ENCODE data around the gene CCL20.

Gene CCL20

GRCh38 chr2:227817336-227817735, 3.7 kb downstream of the CCL20 start:
- Mint-ChIP-seq H3K27ac (no peak overlapping the region), H3K4me1 (peaks cover 17% of the 10 kb centered on the region), H3K27me3 (ENCODE audit: low read depth) (no peaks in the 10 kb centered on the region), H3K36me3 (ENCODE audit: low read depth) (no peaks in the 10 kb centered on the region), H3K9me3 (peaks cover 2% of the 10 kb centered on the region), H3K4me3 (no peak overlapping the region)
- TF ChIP-seq, protein P1, sequence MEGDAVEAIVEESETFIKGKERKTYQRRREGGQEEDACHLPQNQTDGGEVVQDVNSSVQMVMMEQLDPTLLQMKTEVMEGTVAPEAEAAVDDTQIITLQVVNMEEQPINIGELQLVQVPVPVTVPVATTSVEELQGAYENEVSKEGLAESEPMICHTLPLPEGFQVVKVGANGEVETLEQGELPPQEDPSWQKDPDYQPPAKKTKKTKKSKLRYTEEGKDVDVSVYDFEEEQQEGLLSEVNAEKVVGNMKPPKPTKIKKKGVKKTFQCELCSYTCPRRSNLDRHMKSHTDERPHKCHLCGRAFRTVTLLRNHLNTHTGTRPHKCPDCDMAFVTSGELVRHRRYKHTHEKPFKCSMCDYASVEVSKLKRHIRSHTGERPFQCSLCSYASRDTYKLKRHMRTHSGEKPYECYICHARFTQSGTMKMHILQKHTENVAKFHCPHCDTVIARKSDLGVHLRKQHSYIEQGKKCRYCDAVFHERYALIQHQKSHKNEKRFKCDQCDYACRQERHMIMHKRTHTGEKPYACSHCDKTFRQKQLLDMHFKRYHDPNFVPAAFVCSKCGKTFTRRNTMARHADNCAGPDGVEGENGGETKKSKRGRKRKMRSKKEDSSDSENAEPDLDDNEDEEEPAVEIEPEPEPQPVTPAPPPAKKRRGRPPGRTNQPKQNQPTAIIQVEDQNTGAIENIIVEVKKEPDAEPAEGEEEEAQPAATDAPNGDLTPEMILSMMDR (IDR thresholded peaks at IDR 0.05; ENCODE audit: unreplicated experiment in 3 of 3), result no peak

GRCh38 chr2:227817850-227818674, 4.4 kb downstream of the CCL20 start:
- Mint-ChIP-seq H3K9me3 (peaks cover 2% of the 10 kb centered on the region), H3K36me3 (ENCODE audit: low read depth) (no peaks in the 10 kb centered on the region), H3K27ac (peak overlapping the region; percentile 19 to 69 (median 33)), H3K4me3 (no peak overlapping the region), H3K27me3 (ENCODE audit: low read depth) (no peaks in the 10 kb centered on the region), H3K4me1 (peaks cover 17% of the 10 kb centered on the region)
- TF ChIP-seq, protein P1 (IDR thresholded peaks at IDR 0.05; ENCODE audit: unreplicated experiment in 3 of 3), result no peak

DNA sequence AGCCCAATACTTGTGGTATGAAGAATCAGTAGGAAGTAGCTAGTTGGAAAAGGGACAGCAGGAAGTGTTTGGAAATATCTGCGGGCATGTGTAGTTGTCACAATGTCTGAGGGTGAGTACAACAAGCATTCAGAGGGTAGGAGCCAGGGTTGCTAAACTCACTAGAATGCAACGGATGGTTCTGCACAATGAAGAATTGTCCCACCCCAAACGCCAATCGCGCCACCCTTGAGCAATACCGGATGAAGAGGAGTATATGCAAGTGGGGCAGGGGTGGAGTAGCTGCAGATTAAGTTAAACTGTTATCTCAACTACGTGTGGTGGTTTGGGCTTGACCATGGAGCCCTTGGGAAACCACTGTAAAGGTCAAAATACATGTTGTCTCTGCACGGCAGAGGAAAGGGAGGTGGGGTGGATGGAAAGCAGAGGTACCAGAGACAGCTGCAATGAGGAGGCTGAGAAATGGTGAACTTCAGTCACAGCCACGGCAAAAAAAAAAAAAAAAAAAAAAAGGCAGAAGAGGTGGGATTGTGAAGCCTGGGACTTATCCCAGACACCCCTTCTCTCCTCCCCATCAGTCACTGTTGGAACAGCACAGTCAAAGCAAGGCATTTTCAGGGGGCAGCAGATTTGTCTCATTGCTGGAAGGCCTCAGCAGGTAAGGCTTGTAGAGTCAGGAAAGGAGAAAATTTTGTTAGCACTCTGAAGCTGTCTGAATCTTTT, 5.2 kb downstream of the CCL20 start:
- no peaks in the 10 kb centered on the region for H3K27me3 Mint-ChIP-seq (ENCODE audit: low read depth)
- H3K9me3 Mint-ChIP-seq, result peaks cover 2% of the 10 kb centered on the region
- TF ChIP-seq, protein P1 (IDR thresholded peaks at IDR 0.05; ENCODE audit: unreplicated experiment in 3 of 3), result no peak
- H3K36me3 Mint-ChIP-seq (ENCODE audit: low read depth), result no peaks in the 10 kb centered on the region
- peak overlapping the region; percentile 19 to 94 (median 83) for H3K27ac Mint-ChIP-seq
- peaks cover 13% of the 10 kb centered on the region for H3K4me1 Mint-ChIP-seq
- no peak overlapping the region for H3K4me3 Mint-ChIP-seq

DNA sequence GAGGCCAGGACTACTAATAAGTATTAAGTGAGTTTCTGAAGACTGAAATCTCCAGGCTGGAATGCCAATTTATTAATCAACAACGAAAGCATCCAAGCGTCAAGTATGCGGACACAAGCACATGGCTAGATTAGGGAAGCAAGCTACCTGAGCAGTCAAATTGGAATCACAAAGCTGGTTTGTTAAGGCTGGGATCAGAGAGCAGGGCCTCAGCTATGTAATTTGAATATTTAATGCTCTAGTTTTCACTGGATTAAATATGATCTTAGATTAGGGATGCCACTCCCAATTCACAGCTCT, 5.7 kb downstream of the CCL20 start:
- Mint-ChIP-seq H3K27me3 (ENCODE audit: low read depth) (no peaks in the 10 kb centered on the region), H3K27ac (peak overlapping the region; percentile 19 to 94 (median 83)), H3K9me3 (peaks cover 2% of the 10 kb centered on the region), H3K4me3 (no peak overlapping the region), H3K36me3 (ENCODE audit: low read depth) (no peaks in the 10 kb centered on the region), H3K4me1 (peaks cover 9% of the 10 kb centered on the region)
- TF ChIP-seq, protein P1 (IDR thresholded peaks at IDR 0.05; ENCODE audit: unreplicated experiment in 3 of 3), result no peak

DNA sequence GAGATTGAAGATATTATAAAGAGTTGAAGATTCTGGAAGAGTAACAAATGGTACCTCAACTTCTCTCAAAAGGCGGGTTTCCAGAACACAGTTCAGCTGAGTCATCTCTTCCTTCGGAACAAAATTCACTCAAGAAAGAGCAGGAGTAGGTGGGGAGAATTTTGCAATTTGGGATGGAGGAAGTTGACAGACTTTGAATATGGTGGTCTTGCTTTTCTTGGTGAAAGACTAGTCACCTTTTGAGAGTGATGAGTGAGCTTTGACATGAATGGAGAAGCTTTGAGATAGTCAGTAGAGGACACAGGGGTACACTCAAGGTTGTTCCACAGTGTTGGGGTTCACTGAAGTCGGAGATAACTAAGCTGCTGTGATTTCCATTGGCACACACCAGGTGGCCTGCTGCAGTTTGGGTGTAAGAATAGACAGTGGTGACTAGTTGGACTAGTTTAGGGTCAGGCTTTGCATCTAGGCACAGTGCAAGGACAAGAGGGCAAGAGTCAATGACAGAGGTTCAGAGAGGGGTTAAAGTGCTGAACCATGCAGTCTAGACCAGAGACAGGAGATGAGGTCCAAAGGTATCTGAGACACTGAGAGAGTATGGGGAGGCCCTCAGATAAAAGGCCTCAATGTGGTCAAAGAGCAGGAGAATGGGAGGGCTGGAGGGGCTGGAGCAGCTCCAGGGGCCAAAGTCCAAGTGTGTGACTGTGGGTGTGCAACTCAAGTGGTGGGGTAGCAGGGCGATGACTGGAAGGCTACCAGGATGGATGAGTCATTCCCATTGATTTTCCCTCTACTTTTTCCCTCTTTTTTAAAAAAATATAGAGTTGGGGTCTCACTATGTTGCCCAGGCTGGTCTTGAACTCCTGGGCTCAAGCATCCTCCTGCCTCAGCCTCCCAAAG, 7.7 kb downstream of the CCL20 start:
- Mint-ChIP-seq H3K9me3 (peaks cover 2% of the 10 kb centered on the region), H3K36me3 (ENCODE audit: low read depth) (no peaks in the 10 kb centered on the region), H3K27ac (no peak overlapping the region), H3K4me3 (no peak overlapping the region), H3K27me3 (ENCODE audit: low read depth) (no peaks in the 10 kb centered on the region), H3K4me1 (peaks cover 9% of the 10 kb centered on the region)
- TF ChIP-seq, protein P1 (IDR thresholded peaks at IDR 0.05; ENCODE audit: unreplicated experiment in 3 of 3), result no peak

Measured in nephron (organoid).